Upper lobe of right lung (tissue), 1 donor: Measurements from ENCODE around the gene AGPAT1. TPM values are rescaled to one million over a fixed set of nuclear protein-coding genes. Genes with fewer than 3 reads are reported as not detected.
A peak's percentile ranks its signal among the peaks of the same experiment; 100 is the strongest.

Experiments
- ATAC-seq: fragments of 200-7000 bp; cut with Tn5 transposase; one replicate; pipeline ENCODE4 v1.9.1; 2020; ENCODE audit warnings: mild to moderate bottlenecking, moderate library complexity
- DNase-seq: peaks from one replicate; pipeline ENCODE4 v3.0.0-alpha.2; 2020
- H3K27ac ChIP-seq: fragments of 200-600 bp; one replicate; pipeline ENCODE4 v1.8.0; 2022
- H3K27me3 ChIP-seq: fragments of 200-600 bp; one replicate; pipeline ENCODE4 v1.8.0; 2022; ENCODE audit warnings: mild to moderate bottlenecking
- H3K36me3 ChIP-seq: fragments of 200-600 bp; one replicate; pipeline ENCODE4 v1.8.0; 2022
- H3K4me1 ChIP-seq: fragments of 200-600 bp; one replicate; pipeline ENCODE4 v1.8.0; 2022
- H3K4me3 ChIP-seq: fragments of 200-600 bp; one replicate; pipeline ENCODE4 v1.8.0; 2022; ENCODE audit warnings: mild to moderate bottlenecking
- H3K9me3 ChIP-seq: fragments of 200-600 bp; one replicate; pipeline ENCODE4 v1.8.0; 2022
- CTCF ChIP-seq: fragments of 200-600 bp; IDR thresholded peaks from one replicate; pipeline ENCODE4 v1.8.0; 2022; ENCODE audit warnings: antibody characterized with exemption
- intact Hi-C: fragments of 100-400 bp; cut with DNase I; formaldehyde crosslinking; loops from one replicate; pipeline ENCODE4 v1.11.0; 2022
- total RNA-seq: library from RNA; stranded (reverse); fragmentation: NEBNext Ultra II Directional; extraction: Animal tissue kit (Norgen Biotek cat#: 25700); gene quantifications from one replicate; pipeline ENCODE4 v1.2.1, GENCODE V29; 2021
- donor health status: DM: no; HTN: yes; CAD: no; lungs with severe emphysema.

AGPAT1 gene
- total RNA-seq, 1 donor from 2014 or later: 53.0 TPM

GRCh38 chr6:32153564-32154513 lies 22.0 kb downstream of the AGPAT1 start, which contains the start of gene PPT2:
TSS of gene PPT2 (plus strand) at chr6:32154141. CDS start at chr6:32154595, 454 bp downstream.
- DNase-seq: peak; percentile 83
- H3K27ac ChIP-seq: peak within 1 kb of the TSS; percentile 87
- intact Hi-C loops: no loop called here
- no peaks in the 10 kb centered on the region for H3K9me3 ChIP-seq
- H3K4me1 ChIP-seq: peaks cover 28% of the 10 kb centered on the region
- peaks cover 18% of the 10 kb centered on the region for H3K27me3 ChIP-seq
- peaks cover 10% of the 10 kb centered on the region for H3K36me3 ChIP-seq
- ATAC-seq: peak; percentile 75
- TF ChIP-seq CTCF: peak; percentile 20
- peak within 1 kb of the TSS; percentile 75 for H3K4me3 ChIP-seq

- intact Hi-C loops: no loop called here
- DNase-seq: no peak
- TF ChIP-seq CTCF: no peak
- Histone ChIP-seq H3K27me3 (peaks cover 26% of the 10 kb centered on the region), H3K36me3 (peaks cover 5% of the 10 kb centered on the region), H3K4me1 (peaks cover 28% of the 10 kb centered on the region), H3K4me3 (peak overlapping the region; percentile 75), H3K27ac (peak overlapping the region; percentile 87), H3K9me3 (no peaks in the 10 kb centered on the region)
- no peak for ATAC-seq
These were observed 22.9 kb downstream of the AGPAT1 start for GRCh38 chr6:32152769-32153563.

- Histone ChIP-seq H3K4me1 (peaks cover 28% of the 10 kb centered on the region), H3K27me3 (peaks cover 27% of the 10 kb centered on the region), H3K9me3 (no peaks in the 10 kb centered on the region), H3K4me3 (peak within 1 kb of the TSS; percentile 75), H3K36me3 (no peaks in the 10 kb centered on the region), H3K27ac (no peak within 1 kb of the TSS)
- intact Hi-C loops: no loop called here
- no peak for TF ChIP-seq CTCF
- ATAC-seq (no peak), DNase-seq (no peak)
These were observed 23.8 kb downstream of the AGPAT1 start, which contains the start of gene PRRT1 for GRCh38 chr6:32151863-32152768. TSS of gene PRRT1 (minus strand) at chr6:32151939. CDS start at chr6:32151827, 112 bp downstream.

DNA sequence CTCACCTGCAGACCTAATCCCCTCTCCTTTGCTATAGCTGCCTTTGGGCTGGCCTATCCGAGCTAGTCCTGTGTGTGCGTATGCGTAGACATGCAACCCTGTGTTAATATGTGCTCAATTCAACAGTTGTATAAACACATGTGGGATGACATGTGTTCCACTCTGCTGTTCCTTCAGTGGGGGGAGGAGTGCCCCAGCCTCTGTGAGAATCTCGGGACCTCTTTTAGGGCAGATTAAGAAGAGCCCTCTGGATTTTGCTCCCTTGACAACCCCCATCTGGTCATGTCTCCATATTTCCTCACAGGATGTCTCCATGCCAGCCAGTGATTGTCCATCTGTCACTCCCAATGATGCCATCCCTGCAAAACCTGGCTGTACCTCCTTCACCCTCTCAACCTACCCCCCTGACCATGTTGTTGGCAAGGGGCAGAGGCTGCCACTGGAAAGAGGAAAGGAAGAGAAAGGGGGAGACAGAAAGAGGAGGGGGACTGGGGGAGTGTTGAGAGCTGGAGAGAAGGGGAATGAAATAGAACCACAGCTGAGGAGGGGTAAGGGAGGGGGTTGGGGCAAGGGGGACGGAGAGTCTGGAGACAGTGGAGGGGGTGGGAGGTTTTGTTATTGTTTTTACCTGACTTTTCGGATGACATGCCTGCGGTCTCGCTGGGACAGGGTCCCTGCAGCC lies 24.6 kb downstream of the AGPAT1 start:
- Histone ChIP-seq H3K4me1 (peaks cover 28% of the 10 kb centered on the region), H3K27me3 (peaks cover 27% of the 10 kb centered on the region), H3K9me3 (no peaks in the 10 kb centered on the region), H3K4me3 (peak overlapping the region; percentile 75), H3K36me3 (no peaks in the 10 kb centered on the region), H3K27ac (no peak overlapping the region)
- DNase-seq (no peak), ATAC-seq (no peak)
- intact Hi-C loops: no loop called here
- TF ChIP-seq CTCF: no peak
